RPMI7951 (cell line): ENCODE measurements around the gene LRP6. TPM values are rescaled to one million over a fixed set of nuclear protein-coding genes. Genes with fewer than 3 reads are reported as not detected.
"Not testable (repeated sequence)": the region's sequence is repeated elsewhere in the genome, so short reads cannot be mapped to it uniquely, and the experiment has no call there.

Source experiments
- DNase-seq: peaks from one replicate; pipeline ENCODE4 v3.0.0-alpha.2; 2012; ENCODE audit warnings: low read depth
- total RNA-seq: library from RNA; depleted of rRNA; stranded (reverse); fragments of >200 nt; shearing (Covaris generic); gene quantifications from 2 replicates; pipeline ENCODE4 v1.2.3, GENCODE V29; 2014; rRNA removed

The LRP6 gene
- total RNA-seq = 11.4 and 16.3 TPM in 2 replicates

GRCh38 chr12:12266873-12267741 lies at the start of gene LRP6:
Gene LRP6 (minus strand): TSS chr12:12267044. CDS start chr12:12266735, 309 bp downstream.
- peak; percentile 92 for DNase-seq

GRCh38 chr12:12315838-12316237 lies 49.0 kb upstream of the LRP6 start:
- DNase-seq = no peak

- not testable (repeated sequence) for DNase-seq
Observed at GRCh38 chr12:12310695-12311094, 43.9 kb upstream of the LRP6 start.

GRCh38 chr12:12305568-12306300 lies 38.9 kb upstream of the LRP6 start:
- DNase-seq = no peak

- no peak for DNase-seq
Observed at GRCh38 chr12:12302976-12303375, 36.1 kb upstream of the LRP6 start.

- no peak for DNase-seq
Observed at GRCh38 chr12:12301122-12301521, 34.3 kb upstream of the LRP6 start.

- DNase-seq = no peak
Observed at GRCh38 chr12:12297201-12297830, 30.5 kb upstream of the LRP6 start.

GRCh38 chr12:12294215-12295005 lies 27.6 kb upstream of the LRP6 start:
- DNase-seq = peak; percentile 69

GRCh38 chr12:12290206-12290605 lies 23.4 kb upstream of the LRP6 start:
- DNase-seq = no peak

- DNase-seq = no peak
Observed at GRCh38 chr12:12286441-12286840, 19.6 kb upstream of the LRP6 start.

- peak; percentile 76 for DNase-seq
Observed at GRCh38 chr12:12282761-12283425, 16.0 kb upstream of the LRP6 start.

- DNase-seq = no peak
Observed at GRCh38 chr12:12282202-12282601, 15.4 kb upstream of the LRP6 start.

GRCh38 chr12:12281134-12281533 lies 14.3 kb upstream of the LRP6 start:
- no peak for DNase-seq

GRCh38 chr12:12278899-12279298 lies 12.1 kb upstream of the LRP6 start:
- DNase-seq = peak; percentile 58

GRCh38 chr12:12275874-12276273 lies 9.0 kb upstream of the LRP6 start:
- DNase-seq = no peak

- peak; percentile 22 for DNase-seq
Observed at GRCh38 chr12:12273291-12273957, 6.6 kb upstream of the LRP6 start.

GRCh38 chr12:12272869-12273268 lies 6.0 kb upstream of the LRP6 start:
- DNase-seq = no peak

- DNase-seq = no peak
Observed at GRCh38 chr12:12270226-12270625, 3.4 kb upstream of the LRP6 start.

GRCh38 chr12:12267742-12268200 lies 927 bp upstream of the LRP6 start:
- no peak for DNase-seq

- no peak for DNase-seq
Observed at GRCh38 chr12:12266389-12266872, 413 bp downstream of the LRP6 start.
